Natural killer cell (primary cell): Measurements from ENCODE around the gene SETD3. TPM values are rescaled to one million over a fixed set of nuclear protein-coding genes. Genes with fewer than 3 reads are reported as not detected.

Experiments used
- ATAC-seq, 3 donors: fragments of 150-1000 bp in 2 of 3; fragments of 200-7000 bp in 1 of 3; cut with Tn5 transposase; 1 replicate in 1 of 3; 2 replicates in 2 of 3; pipeline ENCODE4 v1.10.0; 2021; ENCODE audit warnings: mild to moderate bottlenecking in 2 of 3, moderate library complexity in 2 of 3
- DNase-seq, 2 donors: peaks; one replicate each; pipeline versions ENCODE4 v3.0.0 to v3.0.0-alpha.2; 2013 to 2021; ENCODE audit warnings: mixed read lengths in 1 of 2
- H3K27ac ChIP-seq: one replicate; pipeline ENCODE4 v1.5.1; 2013; ENCODE audit warnings: mild to moderate bottlenecking, low read length
- H3K27me3 ChIP-seq: one replicate; pipeline ENCODE4 v1.6.1; 2013; ENCODE audit warnings: low read length; ENCODE audit not compliant: control insufficient read depth, insufficient read depth
- H3K36me3 ChIP-seq: one replicate; pipeline ENCODE4 v1.6.1; 2013; ENCODE audit warnings: low read length; ENCODE audit not compliant: control insufficient read depth, insufficient read depth
- H3K4me1 ChIP-seq: one replicate; pipeline ENCODE4 v1.6.1; 2013; ENCODE audit warnings: low read length; ENCODE audit not compliant: control insufficient read depth, insufficient read depth
- H3K4me3 ChIP-seq: one replicate; pipeline ENCODE4 v1.5.1; 2013; ENCODE audit warnings: low read length
- H3K9me3 ChIP-seq: one replicate; pipeline ENCODE4 v1.6.1; 2013; ENCODE audit warnings: low read length; ENCODE audit not compliant: control insufficient read depth, insufficient read depth
- H3K27ac Mint-ChIP-seq, 2 donors: one replicate each; pipeline ENCODE4 v1.8.0; 2022; ENCODE audit warnings: mild to moderate bottlenecking in 2 of 2, mixed read lengths in 2 of 2, moderate library complexity in 1 of 2
- H3K27me3 Mint-ChIP-seq, 2 donors: one replicate each; pipeline ENCODE4 v1.8.0; 2022; ENCODE audit warnings: low read depth in 2 of 2, mixed read lengths in 2 of 2
- H3K36me3 Mint-ChIP-seq: one replicate; pipeline ENCODE4 v1.8.0; 2022; ENCODE audit warnings: mixed read lengths
- H3K4me1 Mint-ChIP-seq, 2 donors: one replicate each; pipeline ENCODE4 v1.8.0; 2022; ENCODE audit warnings: mixed read lengths in 2 of 2
- H3K4me3 Mint-ChIP-seq: one replicate; pipeline ENCODE4 v1.8.0; 2022; ENCODE audit warnings: mild to moderate bottlenecking, moderate library complexity, mixed read lengths
- H3K9me3 Mint-ChIP-seq, 2 donors: one replicate each; pipeline ENCODE4 v1.8.0; 2022; ENCODE audit warnings: mixed read lengths in 2 of 2
- CTCF ChIP-seq: fragments of 200-600 bp; IDR thresholded peaks from one replicate; pipeline ENCODE4 v1.8.0; 2022; ENCODE audit warnings: antibody characterized with exemption
- WGBS: methylation state at CpG from one replicate; pipeline ENCODE4 v1.1.7; 2013; ENCODE audit warnings: missing lambda C conversion rate; ENCODE audit not compliant: insufficient coverage; 5-methylcytosine and 5-hydroxymethylcytosine counted together
- intact Hi-C: fragments of 100-400 bp; cut with micrococcal nuclease; formaldehyde crosslinking; loops from one replicate; pipeline ENCODE4 v1.14.2; 2022
- total RNA-seq, 4 donors: library from RNA; stranded (reverse); fragments of 120-200 nt in 1 of 4; gene quantifications; one replicate each; pipeline versions ENCODE4 v1.2.3 to v1.2.4, GENCODE V29; 2013 to 2022

SETD3 gene
- total RNA-seq, 3 donors from 2014 or later (not counting 1 experiment from before 2014, with no cell fraction given), result 111 to 160 (median 137) TPM

GRCh38 chr14:99524091-99524661 is 43.5 kb upstream of the SETD3 start:
- Histone ChIP-seq H3K27ac (no peak overlapping the region), H3K4me1 (no peaks in the 10 kb centered on the region), H3K36me3 (no peaks in the 10 kb centered on the region), H3K4me3 (no peak overlapping the region), H3K9me3 (no peaks in the 10 kb centered on the region), H3K27me3 (no peaks in the 10 kb centered on the region)
- H3K9me3 Mint-ChIP-seq, result no peaks in the 10 kb centered on the region
- no peak for TF ChIP-seq CTCF
- no peak overlapping the region for H3K27ac Mint-ChIP-seq
- H3K4me3 Mint-ChIP-seq, result no peak overlapping the region
- ATAC-seq (no peak), DNase-seq (no peak)
- no peaks in the 10 kb centered on the region for H3K4me1 Mint-ChIP-seq
- intact Hi-C loops, result no loop called here
- 95% methylated on average over 10 of the region's 16 CpGs for WGBS
- no peaks in the 10 kb centered on the region for H3K27me3 Mint-ChIP-seq
- H3K36me3 Mint-ChIP-seq, result no peaks in the 10 kb centered on the region

GRCh38 chr14:99523704-99524055 is 43.0 kb upstream of the SETD3 start:
- no peak for DNase-seq
- H3K4me1 ChIP-seq, result no peaks in the 10 kb centered on the region
- H3K27me3 ChIP-seq, result no peaks in the 10 kb centered on the region
- Mint-ChIP-seq H3K4me3 (no peak overlapping the region), H3K27ac (no peak overlapping the region), H3K4me1 (no peaks in the 10 kb centered on the region), H3K9me3 (no peaks in the 10 kb centered on the region), H3K27me3 (no peaks in the 10 kb centered on the region), H3K36me3 (no peaks in the 10 kb centered on the region)
- no peak for ATAC-seq
- no peak for TF ChIP-seq CTCF
- WGBS, result 88% methylated on average over 5 of the region's 5 CpGs
- no peaks in the 10 kb centered on the region for H3K9me3 ChIP-seq
- H3K4me3 ChIP-seq, result no peak overlapping the region
- intact Hi-C loops, result no loop called here
- no peaks in the 10 kb centered on the region for H3K36me3 ChIP-seq
- no peak overlapping the region for H3K27ac ChIP-seq

GRCh38 chr14:99522934-99523703 is 42.5 kb upstream of the SETD3 start:
- no peaks in the 10 kb centered on the region for H3K4me1 Mint-ChIP-seq
- DNase-seq, result no peak
- no peak overlapping the region for H3K4me3 Mint-ChIP-seq
- intact Hi-C loops, result no loop called here
- Histone ChIP-seq H3K9me3 (no peaks in the 10 kb centered on the region), H3K4me3 (no peak overlapping the region), H3K4me1 (peaks cover 5% of the 10 kb centered on the region), H3K36me3 (no peaks in the 10 kb centered on the region), H3K27ac (no peak overlapping the region), H3K27me3 (no peaks in the 10 kb centered on the region)
- H3K9me3 Mint-ChIP-seq, result no peaks in the 10 kb centered on the region
- no peak for TF ChIP-seq CTCF
- 90% methylated on average over 14 of the region's 14 CpGs for WGBS
- H3K27me3 Mint-ChIP-seq, result no peaks in the 10 kb centered on the region
- H3K36me3 Mint-ChIP-seq, result no peaks in the 10 kb centered on the region
- H3K27ac Mint-ChIP-seq, result no peak overlapping the region
- no peak for ATAC-seq
